Stomach (tissue), 9 donors: ENCODE data around the gene STAM2. TPM values are rescaled to one million over a fixed set of nuclear protein-coding genes. Genes with fewer than 3 reads are reported as not detected.

ENCODE experiments used
- DNase-seq, 2 donors: peaks; one replicate each; pipeline versions ENCODE4 v3.0.0 to v3.0.0-alpha.2; 2013 to 2019
- H3K27ac ChIP-seq, 5 donors: fragments of 200-600 bp in 4 of 5; sonication (generic) in 4 of 5; one replicate each; pipeline ENCODE4 v1.5.1; 2013 to 2019; ENCODE audit warnings: mild to moderate bottlenecking in 1 of 5, moderate library complexity in 1 of 5
- H3K27me3 ChIP-seq, 3 donors: fragments of 200-600 bp; sonication (generic); one replicate each; pipeline ENCODE4 v1.5.1; 2017 to 2019; ENCODE audit warnings: mixed run types in 1 of 3
- H3K36me3 ChIP-seq, 4 donors: fragments of 200-600 bp; sonication (generic); 1 replicate in 3 of 4; 2 replicates in 1 of 4; pipeline ENCODE4 v1.5.1; 2016 to 2019
- H3K4me1 ChIP-seq, 4 donors: fragments of 200-600 bp; sonication (generic); one replicate each; pipeline ENCODE4 v1.5.1; 2016 to 2019
- H3K4me3 ChIP-seq, 4 donors: fragments of 200-600 bp; sonication (generic) in 3 of 4; one replicate each; pipeline ENCODE4 v1.5.1; 2016 to 2019; ENCODE audit warnings: mild to moderate bottlenecking in 1 of 4
- H3K9me3 ChIP-seq, 4 donors: fragments of 200-600 bp; sonication (generic); one replicate each; pipeline ENCODE4 v1.5.1; 2016 to 2019
- CTCF ChIP-seq, 7 experiments: fragments of 450-650 bp in 4 of 7; fragments of 200-600 bp in 3 of 7; sonication (generic) in 3 of 7; IDR thresholded peaks; one replicate each; pipeline ENCODE4 v1.5.1; 2016 to 2019; ENCODE audit warnings: antibody characterized with exemption in 7 of 7, control low read depth in 2 of 7, mild to moderate bottlenecking in 1 of 7
- EP300 ChIP-seq: sonication (generic); formaldehyde crosslinking; IDR thresholded peaks from one replicate; pipeline ENCODE4 v1.6.1; 2017; ENCODE audit warnings: antibody characterized with exemption
- POLR2A ChIP-seq, 4 donors: fragments of 450-650 bp; IDR thresholded peaks; one replicate each; pipeline ENCODE4 v1.6.1; 2016; ENCODE audit warnings: antibody characterized with exemption in 4 of 4, control low read depth in 2 of 4, mild to moderate bottlenecking in 1 of 4, moderate library complexity in 1 of 4
- POLR2AphosphoS5 ChIP-seq, 3 donors: sonication (generic); formaldehyde crosslinking; IDR thresholded peaks; one replicate each; pipeline ENCODE4 v1.6.1; 2016; ENCODE audit warnings: antibody characterized with exemption in 3 of 3
- WGBS, 5 donors: extraction: QIAGEN DNeasy Blood & Tissue Kit in 3 of 5; methylation state at CpG; one replicate each; pipeline versions ENCODE4 v1.1.5 to v1.1.7; 2013 to 2018; 5-methylcytosine and 5-hydroxymethylcytosine counted together
- intact Hi-C: fragments of 100-400 bp; cut with DNase I; formaldehyde crosslinking; loops from one replicate; pipeline ENCODE4 v1.15.1; 2023; ENCODE audit warnings: low total_unique reads
- polyA plus RNA-seq, 3 donors: library from polyadenylated mRNA; stranded (reverse); fragments of 200-250 nt; gene quantifications; one replicate each; pipeline ENCODE4 v1.2.3, GENCODE V29; 2013
- total RNA-seq, 5 donors: library from RNA; depleted of rRNA; stranded (reverse); fragments of >200 nt; gene quantifications; one replicate each; pipeline versions ENCODE4 v1.1.0 to v1.2.3, GENCODE V29; 2014 to 2016
- donor health status: healthy with polysubstance abuse.
- donor health status: Bipolar disorder and iron deficiency.
- donor health status: healthy.

The STAM2 gene
- total and polyA plus RNA-seq, 8 donors: 4.9 to 55.3 (median 11.1) TPM

- Histone ChIP-seq H3K4me3 (no peak overlapping the region), H3K27ac (no peak overlapping the region), H3K27me3 (no peaks in the 10 kb centered on the region), H3K4me1 (peaks cover 0 to 2% (median 0%) of the 10 kb centered on the region in 4 donors), H3K9me3 (no peaks in the 10 kb centered on the region), H3K36me3 (peaks cover 4 to 75% (median 65%) of the 10 kb centered on the region in 4 donors)
- TF ChIP-seq CTCF (IDR thresholded peaks at IDR 0.05) (no peak), EP300 (no peak), POLR2A (IDR thresholded peaks at IDR 0.05) (no peak), POLR2AphosphoS5 (IDR thresholded peaks at IDR 0.05) (no peak)
- 92 to 97% (median 93%) methylated on average over 4 of the region's 4 CpGs for WGBS, 5 donors
- intact Hi-C loops: no loop called here
- DNase-seq: no peak
These were observed 48.9 kb downstream of the STAM2 start for GRCh38 chr2:152126664-152127063.

GRCh38 chr2:152122161-152122560 is 53.4 kb downstream of the STAM2 start:
- Histone ChIP-seq H3K27me3 (no peaks in the 10 kb centered on the region), H3K4me3 (no peak overlapping the region), H3K27ac (no peak overlapping the region), H3K4me1 (no peaks in the 10 kb centered on the region), H3K9me3 (no peaks in the 10 kb centered on the region), H3K36me3 (peaks cover 13 to 70% (median 68%) of the 10 kb centered on the region in 4 donors)
- 88 to 99% (median 94%) methylated on average over 2 of the region's 2 CpGs for WGBS, 5 donors
- TF ChIP-seq CTCF (IDR thresholded peaks at IDR 0.05) (no peak), POLR2AphosphoS5 (IDR thresholded peaks at IDR 0.05) (no peak), EP300 (no peak), POLR2A (IDR thresholded peaks at IDR 0.05) (no peak)
- DNase-seq: no peak
- intact Hi-C loops: no loop called here

GRCh38 chr2:152120430-152120829 is 55.1 kb downstream of the STAM2 start:
- Histone ChIP-seq H3K4me1 (no peaks in the 10 kb centered on the region), H3K9me3 (no peaks in the 10 kb centered on the region), H3K27me3 (no peaks in the 10 kb centered on the region), H3K36me3 (peaks cover 13 to 65% (median 64%) of the 10 kb centered on the region in 4 donors), H3K4me3 (no peak overlapping the region), H3K27ac (no peak overlapping the region)
- DNase-seq: no peak
- TF ChIP-seq EP300 (no peak), POLR2AphosphoS5 (IDR thresholded peaks at IDR 0.05) (no peak), CTCF (IDR thresholded peaks at IDR 0.05) (no peak), POLR2A (IDR thresholded peaks at IDR 0.05) (no peak)
- intact Hi-C loops: no loop called here
- WGBS, 5 donors: 80 to 100% (median 97%) methylated on average over 1 of the region's 1 CpG

GRCh38 chr2:152115952-152116351 is 59.6 kb downstream of the STAM2 start:
- H3K27ac ChIP-seq: no peak overlapping the region
- peaks cover 9 to 22% (median 19%) of the 10 kb centered on the region in 4 donors for H3K36me3 ChIP-seq
- intact Hi-C loops: no loop called here
- no peaks in the 10 kb centered on the region for H3K27me3 ChIP-seq
- no peak for TF ChIP-seq EP300
- TF ChIP-seq POLR2AphosphoS5 (IDR thresholded peaks at IDR 0.05): no peak
- no peak for TF ChIP-seq POLR2A (IDR thresholded peaks at IDR 0.05)
- no peak for TF ChIP-seq CTCF (IDR thresholded peaks at IDR 0.05)
- WGBS, 5 donors: 90 to 98% (median 92%) methylated on average over 3 of the region's 3 CpGs
- no peaks in the 10 kb centered on the region for H3K4me1 ChIP-seq
- H3K4me3 ChIP-seq: no peak overlapping the region
- DNase-seq: peak in 1 of 2 donors; percentile 10
- H3K9me3 ChIP-seq: no peaks in the 10 kb centered on the region
